CD14-positive monocyte (primary cell): ENCODE data around the gene ZNFX1. TPM values are rescaled to one million over a fixed set of nuclear protein-coding genes. Genes with fewer than 3 reads are reported as not detected.

Experiments
- DNase-seq, 3 donors: peaks; one replicate each; pipeline ENCODE4 v3.0.0-alpha.2; 2011 to 2022
- H2AFZ ChIP-seq: 2 replicates; pipeline ENCODE4 v1.6.0; 2012; ENCODE audit warnings: mild to moderate bottlenecking, low read depth, low read length, inconsistent platforms; ENCODE audit not compliant: insufficient read depth, poor library complexity, severe bottlenecking
- H3K27ac ChIP-seq, 2 donors: 1 replicate in 1 of 2; 2 replicates in 1 of 2; pipeline ENCODE4 v1.5.1; 2012 to 2013; ENCODE audit warnings: low read length in 2 of 2, control low read depth in 1 of 2, inconsistent platforms in 1 of 2, low read depth in 1 of 2, mild to moderate bottlenecking in 1 of 2
- H3K27me3 ChIP-seq, 2 donors: one replicate each; pipeline versions ENCODE4 v1.6.0 to v1.6.1; 2011 to 2013; ENCODE audit warnings: low read length in 2 of 2; ENCODE audit not compliant: control insufficient read depth in 2 of 2, insufficient read depth in 2 of 2
- H3K36me3 ChIP-seq, 2 donors: replicated peaks in 1 of 2; 1 replicate in 1 of 2; 2 replicates in 1 of 2; pipeline versions ENCODE4 v1.5.1 to v1.6.1; 2012 to 2013; ENCODE audit warnings: low read length in 2 of 2, control low read depth in 1 of 2, inconsistent platforms in 1 of 2, mild to moderate bottlenecking in 1 of 2; ENCODE audit not compliant: insufficient read depth in 2 of 2, control insufficient read depth in 1 of 2
- H3K4me1 ChIP-seq, 2 donors: 1 replicate in 1 of 2; 2 replicates in 1 of 2; pipeline versions ENCODE4 v1.5.1 to v1.6.1; 2012 to 2013; ENCODE audit warnings: low read length in 2 of 2, control low read depth in 1 of 2, inconsistent platforms in 1 of 2, mild to moderate bottlenecking in 1 of 2, moderate library complexity in 1 of 2; ENCODE audit not compliant: insufficient read depth in 2 of 2, control insufficient read depth in 1 of 2
- H3K4me2 ChIP-seq: replicated peaks from 2 replicates; pipeline ENCODE3; 2012; ENCODE audit warnings: low read length, moderate library complexity, mild to moderate bottlenecking; ENCODE audit not compliant: poor library complexity, severe bottlenecking; ENCODE audit errors: extremely low read depth
- H3K4me3 ChIP-seq, 3 experiments: fragments of 200-600 bp in 1 of 3; sonication (generic) in 1 of 3; replicated peaks in 1 of 3; 1 replicate in 2 of 3; 2 replicates in 1 of 3; pipeline ENCODE4 v1.5.1; 2011 to 2013; ENCODE audit warnings: low read length in 3 of 3, mild to moderate bottlenecking in 3 of 3, control low read depth in 2 of 3, low read depth in 2 of 3, inconsistent platforms in 1 of 3, moderate library complexity in 1 of 3
- H3K79me2 ChIP-seq: 2 replicates; pipeline ENCODE4 v1.6.0; 2012; ENCODE audit warnings: mild to moderate bottlenecking, control low read depth, inconsistent platforms, low read length, moderate library complexity; ENCODE audit not compliant: insufficient read depth
- H3K9ac ChIP-seq: 2 replicates; pipeline ENCODE4 v1.6.0; 2017; ENCODE audit warnings: low read length, mild to moderate bottlenecking; ENCODE audit not compliant: insufficient read depth, poor library complexity, severe bottlenecking
- H3K9me3 ChIP-seq, 2 donors: replicated peaks in 1 of 2; 1 replicate in 1 of 2; 2 replicates in 1 of 2; pipeline versions ENCODE4 v1.5.1 to v1.6.1; 2012 to 2013; ENCODE audit warnings: low read length in 2 of 2, control low read depth in 1 of 2; ENCODE audit not compliant: control insufficient read depth in 1 of 2, insufficient read depth in 1 of 2
- H4K20me1 ChIP-seq: 2 replicates; pipeline ENCODE4 v1.6.0; 2012; ENCODE audit warnings: mild to moderate bottlenecking, low read length, control low read depth, moderate library complexity; ENCODE audit not compliant: insufficient read depth
- H3K27ac Mint-ChIP-seq, 7 donors: one replicate each; pipeline ENCODE4 v1.8.0; 2020; ENCODE audit warnings: mild to moderate bottlenecking in 7 of 7, mixed read lengths in 7 of 7, moderate library complexity in 6 of 7, inconsistent platforms in 2 of 7
- H3K27me3 Mint-ChIP-seq, 3 donors: one replicate each; pipeline ENCODE4 v1.8.0; 2021 to 2022; ENCODE audit warnings: low read depth in 3 of 3, mild to moderate bottlenecking in 3 of 3, mixed read lengths in 3 of 3, moderate library complexity in 3 of 3, inconsistent platforms in 1 of 3
- H3K36me3 Mint-ChIP-seq, 2 donors: one replicate each; pipeline ENCODE4 v1.8.0; 2020; ENCODE audit warnings: mixed read lengths in 2 of 2, inconsistent platforms in 1 of 2, mild to moderate bottlenecking in 1 of 2
- H3K4me1 Mint-ChIP-seq: one replicate; pipeline ENCODE4 v1.8.0; 2020; ENCODE audit warnings: mild to moderate bottlenecking, mixed read lengths
- H3K4me3 Mint-ChIP-seq, 2 donors: one replicate each; pipeline ENCODE4 v1.8.0; 2020; ENCODE audit warnings: mild to moderate bottlenecking in 2 of 2, mixed read lengths in 2 of 2, moderate library complexity in 1 of 2
- H3K9me3 Mint-ChIP-seq, 7 donors: one replicate each; pipeline ENCODE4 v1.8.0; 2020 to 2022; ENCODE audit warnings: mixed read lengths in 7 of 7, mild to moderate bottlenecking in 6 of 7, moderate library complexity in 6 of 7, inconsistent platforms in 2 of 7
- CTCF ChIP-seq: fragments of 200-600 bp; IDR thresholded peaks from one replicate; pipeline ENCODE4 v1.8.0; 2022; ENCODE audit warnings: antibody characterized with exemption, mild to moderate bottlenecking
- WGBS: methylation state at CpG from one replicate; pipeline ENCODE4 v1.1.5; 2013; ENCODE audit warnings: missing lambda C conversion rate; ENCODE audit not compliant: insufficient coverage; 5-methylcytosine and 5-hydroxymethylcytosine counted together
- intact Hi-C, 2 donors: fragments of 100-400 bp; cut with micrococcal nuclease; formaldehyde crosslinking; loops; one replicate each; pipeline versions ENCODE4 v1.15.0 to v1.15.1; 2023
- polyA plus RNA-seq, 3 donors: library from polyadenylated mRNA; depleted of rRNA in 1 of 3; unstranded in 2 of 3; stranded (reverse) in 1 of 3; fragments of 300-500 nt in 2 of 3; fragments of >200 nt in 1 of 3; fragmentation: Illumina TruSeq in 2 of 3; gene quantifications; 1 replicate in 2 of 3; 2 replicates in 1 of 3; pipeline ENCODE4 v1.2.3, GENCODE V29; 2012 to 2021

The ZNFX1 gene
- polyA plus RNA-seq, 3 donors = 11.4 to 23.2 (median 13.3) TPM

- Histone ChIP-seq H3K4me3 (no peak overlapping the region), H3K27me3 (no peaks in the 10 kb centered on the region), H3K79me2 (peaks cover 39% of the 10 kb centered on the region), H3K4me1 (peaks cover 7 to 9% of the 10 kb centered on the region in 2 donors), H3K9ac (no peak overlapping the region), H4K20me1 (peaks cover 81% of the 10 kb centered on the region), H3K4me2 (no peak overlapping the region), H3K36me3 (peaks cover 78 to 90% of the 10 kb centered on the region in 2 donors), H3K27ac (peak overlapping the region in 1 of 2 donors; percentile 2), H2AFZ (no peak overlapping the region), H3K9me3 (no peaks in the 10 kb centered on the region)
- Mint-ChIP-seq H3K36me3 (peaks cover 74 to 94% of the 10 kb centered on the region in 2 donors), H3K9me3 (peaks cover 0 to 4% (median 0%) of the 10 kb centered on the region in 7 donors), H3K27ac (no peak overlapping the region), H3K4me3 (no peak overlapping the region), H3K4me1 (peaks cover 12% of the 10 kb centered on the region), H3K27me3 (peaks cover 0 to 6% (median 0%) of the 10 kb centered on the region in 3 donors)
- WGBS = no CpG with 5 or more reads among the region's 1 CpG
- no peak for DNase-seq
- no peak for TF ChIP-seq CTCF
- intact Hi-C loops = no loop called here
These were observed 15.4 kb downstream of the ZNFX1 start for GRCh38 chr20:49262444-49262843.

- no peak for TF ChIP-seq CTCF
- no peak overlapping the region for H3K27ac Mint-ChIP-seq
- Histone ChIP-seq H3K36me3 (peaks cover 91 to 97% of the 10 kb centered on the region in 2 donors), H2AFZ (no peak overlapping the region), H3K4me1 (no peaks in the 10 kb centered on the region), H4K20me1 (peaks cover 81% of the 10 kb centered on the region), H3K27ac (no peak overlapping the region), H3K79me2 (peaks cover 27% of the 10 kb centered on the region), H3K4me2 (no peak overlapping the region), H3K4me3 (no peak overlapping the region), H3K9ac (no peak overlapping the region), H3K9me3 (no peaks in the 10 kb centered on the region), H3K27me3 (no peaks in the 10 kb centered on the region)
- DNase-seq = no peak
- no peak overlapping the region for H3K4me3 Mint-ChIP-seq
- H3K4me1 Mint-ChIP-seq = peaks cover 2% of the 10 kb centered on the region
- peaks cover 81 to 98% of the 10 kb centered on the region in 2 donors for H3K36me3 Mint-ChIP-seq
- H3K27me3 Mint-ChIP-seq = peaks cover 0 to 6% (median 0%) of the 10 kb centered on the region in 3 donors
- H3K9me3 Mint-ChIP-seq = peaks cover 0 to 4% (median 0%) of the 10 kb centered on the region in 7 donors
- intact Hi-C loops = no loop called here
- no CpG with 5 or more reads among the region's 3 CpGs for WGBS
These were observed 16.7 kb downstream of the ZNFX1 start for GRCh38 chr20:49261173-49261572.
